CD4-positive, alpha-beta T cell (primary cell): ENCODE measurements around the gene CLDN20. TPM values are rescaled to one million over a fixed set of nuclear protein-coding genes. Genes with fewer than 3 reads are reported as not detected.

ENCODE experiments used
- ATAC-seq: fragments of 200-7000 bp; cut with Tn5 transposase; one replicate; pipeline ENCODE4 v1.10.0; 2022; ENCODE audit warnings: mild to moderate bottlenecking; ENCODE audit not compliant: poor library complexity
- CTCF ChIA-PET: fragments of 350-600 bp; sonication (Branson Sonifier 250); formaldehyde crosslinking; loops from one replicate; lab custom pipeline; 2021; ENCODE audit warnings: antibody characterized with exemption, inconsistent platforms; lab: Charles Lee
- POLR2A ChIA-PET: fragments of 350-600 bp; sonication (Branson Sonifier 250); formaldehyde crosslinking; loops from one replicate; lab custom pipeline; 2021; ENCODE audit warnings: antibody characterized with exemption, inconsistent platforms; lab: Charles Lee
- DNase-seq, 14 experiments: peaks; one replicate each; pipeline ENCODE4 v3.0.0-alpha.2; 2013 to 2020; ENCODE audit warnings: mixed read lengths in 2 of 14
- H3K27ac ChIP-seq, 2 donors: one replicate each; pipeline versions ENCODE4 v1.5.1 to v1.7.0; 2013; ENCODE audit warnings: low read length in 2 of 2, low read depth in 1 of 2, mild to moderate bottlenecking in 1 of 2
- H3K27me3 ChIP-seq, 2 experiments: 1 replicate in 1 of 2; 2 replicates in 1 of 2; pipeline versions ENCODE4 v1.6.1 to v1.7.0; 2013; ENCODE audit warnings: low read length in 2 of 2, control low read depth in 1 of 2, mild to moderate bottlenecking in 1 of 2, moderate library complexity in 1 of 2; ENCODE audit not compliant: insufficient read depth in 2 of 2, control insufficient read depth in 1 of 2
- H3K36me3 ChIP-seq: one replicate; pipeline ENCODE4 v1.6.1; 2013; ENCODE audit warnings: low read length, control low read depth; ENCODE audit not compliant: insufficient read depth
- H3K4me1 ChIP-seq: one replicate; pipeline ENCODE4 v1.6.1; 2013; ENCODE audit warnings: low read length, control low read depth; ENCODE audit not compliant: insufficient read depth
- H3K4me3 ChIP-seq: one replicate; pipeline ENCODE4 v1.5.1; 2013; ENCODE audit warnings: mild to moderate bottlenecking, low read length, moderate library complexity
- H3K9me3 ChIP-seq, 2 experiments: 1 replicate in 1 of 2; 2 replicates in 1 of 2; pipeline versions ENCODE4 v1.6.1 to v1.7.0; 2013; ENCODE audit warnings: low read length in 2 of 2, mild to moderate bottlenecking in 2 of 2, control low read depth in 1 of 2, moderate library complexity in 1 of 2; ENCODE audit not compliant: control insufficient read depth in 1 of 2, insufficient read depth in 1 of 2
- H3K27ac Mint-ChIP-seq: one replicate; pipeline ENCODE4 v1.8.0; 2020; ENCODE audit warnings: mixed read lengths
- H3K27me3 Mint-ChIP-seq: one replicate; pipeline ENCODE4 v1.8.0; 2021; ENCODE audit warnings: mixed read lengths
- H3K36me3 Mint-ChIP-seq: one replicate; pipeline ENCODE4 v1.8.0; 2021; ENCODE audit warnings: low read depth, mixed read lengths
- H3K4me1 Mint-ChIP-seq: one replicate; pipeline ENCODE4 v1.8.0; 2021; ENCODE audit warnings: low read depth, mixed read lengths
- H3K4me3 Mint-ChIP-seq: one replicate; pipeline ENCODE4 v1.8.0; 2020; ENCODE audit warnings: mild to moderate bottlenecking, mixed read lengths
- H3K9me3 Mint-ChIP-seq: one replicate; pipeline ENCODE4 v1.8.0; 2020; ENCODE audit warnings: mixed read lengths
- CTCF ChIP-seq: fragments of 200-600 bp; IDR thresholded peaks from one replicate; pipeline ENCODE4 v1.8.0; 2022; ENCODE audit warnings: antibody characterized with exemption, mild to moderate bottlenecking
- intact Hi-C, 2 experiments: fragments of 100-400 bp; cut with DNase I in 1 of 2; cut with micrococcal nuclease in 1 of 2; formaldehyde crosslinking; loops; one replicate each; pipeline versions ENCODE4 v1.15.1 to v1.9.0; 2023 to 2025; cut with DNase I, micrococcal nuclease
- total RNA-seq, 174 experiments: library from RNA in 2 of 174; stranded (reverse) in 2 of 174; gene quantifications; one replicate each; pipeline ENCODE4 v1.2.3 and lab custom pipeline; 2021 to 2026

CLDN20 gene
- total RNA-seq, 2 experiments from 2014 or later, result not detected

GRCh38 chr6:155272353-155273232 lies 8.8 kb downstream of the CLDN20 start:
- Histone ChIP-seq H3K4me3 (no peak overlapping the region), H3K36me3 (peaks cover 27% of the 10 kb centered on the region), H3K9me3 (no peaks in the 10 kb centered on the region), H3K27ac (no peak overlapping the region), H3K27me3 (no peaks in the 10 kb centered on the region), H3K4me1 (no peaks in the 10 kb centered on the region)
- intact Hi-C loops, result no loop called here
- Mint-ChIP-seq H3K4me1 (peaks cover 21% of the 10 kb centered on the region), H3K36me3 (peaks cover 62% of the 10 kb centered on the region), H3K9me3 (no peaks in the 10 kb centered on the region), H3K27ac (no peak overlapping the region), H3K4me3 (no peak overlapping the region), H3K27me3 (no peaks in the 10 kb centered on the region)
- POLR2A ChIA-PET, result no interaction called here
- DNase-seq (no peak), ATAC-seq (no peak)
- CTCF ChIA-PET, result no interaction called here
- TF ChIP-seq CTCF, result no peak

GRCh38 chr6:155273431-155273830 lies 9.6 kb downstream of the CLDN20 start:
- Histone ChIP-seq H3K4me3 (no peak overlapping the region), H3K36me3 (peaks cover 28% of the 10 kb centered on the region), H3K27ac (no peak overlapping the region), H3K27me3 (no peaks in the 10 kb centered on the region), H3K9me3 (no peaks in the 10 kb centered on the region), H3K4me1 (no peaks in the 10 kb centered on the region)
- peaks cover 13% of the 10 kb centered on the region for H3K4me1 Mint-ChIP-seq
- no peak for TF ChIP-seq CTCF
- peaks cover 61% of the 10 kb centered on the region for H3K36me3 Mint-ChIP-seq
- no peak overlapping the region for H3K4me3 Mint-ChIP-seq
- H3K27ac Mint-ChIP-seq, result no peak overlapping the region
- no peak for ATAC-seq
- intact Hi-C loops, result no loop called here
- ChIA-PET CTCF (no interaction called here), POLR2A (no interaction called here)
- H3K27me3 Mint-ChIP-seq, result no peaks in the 10 kb centered on the region
- no peak for DNase-seq
- no peaks in the 10 kb centered on the region for H3K9me3 Mint-ChIP-seq

GRCh38 chr6:155274106-155274505 lies 10.3 kb downstream of the CLDN20 start:
- no peak for DNase-seq
- no peaks in the 10 kb centered on the region for H3K4me1 ChIP-seq
- Mint-ChIP-seq H3K4me3 (no peak overlapping the region), H3K36me3 (peaks cover 65% of the 10 kb centered on the region), H3K27me3 (no peaks in the 10 kb centered on the region), H3K27ac (no peak overlapping the region), H3K4me1 (peaks cover 14% of the 10 kb centered on the region), H3K9me3 (no peaks in the 10 kb centered on the region)
- ATAC-seq, result no peak
- H3K36me3 ChIP-seq, result peaks cover 28% of the 10 kb centered on the region
- H3K9me3 ChIP-seq, result no peaks in the 10 kb centered on the region
- no peak for TF ChIP-seq CTCF
- intact Hi-C loops, result no loop called here
- ChIA-PET CTCF (no interaction called here), POLR2A (no interaction called here)
- no peak overlapping the region for H3K4me3 ChIP-seq
- H3K27me3 ChIP-seq, result no peaks in the 10 kb centered on the region
- no peak overlapping the region for H3K27ac ChIP-seq
